Lung (tissue), 12 donors: ENCODE data around the gene NIPAL3. TPM values are rescaled to one million over a fixed set of nuclear protein-coding genes. Genes with fewer than 3 reads are reported as not detected.

Experiments used
- ATAC-seq: fragments of 200-7000 bp; cut with Tn5 transposase; one replicate; pipeline ENCODE4 v1.9.1; 2020; ENCODE audit warnings: moderate number of reproducible peaks; ENCODE audit not compliant: insufficient read depth, low FRiP score
- DNase-seq, 3 donors: peaks; one replicate each; pipeline ENCODE4 v3.0.0-alpha.2; 2013 to 2017
- H3K27ac ChIP-seq, 2 donors: one replicate each; pipeline ENCODE4 v1.5.1; 2013; ENCODE audit warnings: mild to moderate bottlenecking in 2 of 2, moderate library complexity in 2 of 2, control low read depth in 1 of 2, inconsistent platforms in 1 of 2, low read depth in 1 of 2, low read length in 1 of 2
- H3K27me3 ChIP-seq, 3 donors: one replicate each; pipeline ENCODE4 v1.5.1; 2013; ENCODE audit warnings: low read length in 2 of 3; ENCODE audit not compliant: control insufficient read depth in 3 of 3, insufficient read depth in 3 of 3
- H3K36me3 ChIP-seq, 4 donors: one replicate each; pipeline ENCODE4 v1.5.1; 2013; ENCODE audit warnings: low read length in 4 of 4, mild to moderate bottlenecking in 1 of 4, moderate library complexity in 1 of 4; ENCODE audit not compliant: control insufficient read depth in 4 of 4, insufficient read depth in 4 of 4
- H3K4me1 ChIP-seq, 5 donors: one replicate each; pipeline ENCODE4 v1.5.1; 2013; ENCODE audit warnings: low read length in 5 of 5, mild to moderate bottlenecking in 2 of 5, moderate library complexity in 1 of 5; ENCODE audit not compliant: control insufficient read depth in 5 of 5, insufficient read depth in 5 of 5
- H3K4me3 ChIP-seq: one replicate; pipeline ENCODE4 v1.5.1; 2013; ENCODE audit warnings: mild to moderate bottlenecking, control low read depth, moderate library complexity
- H3K9ac ChIP-seq, 2 donors: one replicate each; pipeline ENCODE4 v1.5.1; 2013; ENCODE audit warnings: low read length in 2 of 2, control low read depth in 1 of 2; ENCODE audit not compliant: insufficient read depth in 1 of 2
- H3K9me3 ChIP-seq, 4 donors: one replicate each; pipeline ENCODE4 v1.5.1; 2013; ENCODE audit warnings: low read length in 3 of 4, mild to moderate bottlenecking in 1 of 4, moderate library complexity in 1 of 4; ENCODE audit not compliant: control insufficient read depth in 4 of 4, insufficient read depth in 3 of 4
- WGBS, 2 donors: extraction: QIAGEN DNeasy Blood & Tissue Kit; methylation state at CpG; one replicate each; pipeline ENCODE4 v1.1.7; 2013; 5-methylcytosine and 5-hydroxymethylcytosine counted together
- polyA plus RNA-seq, 2 donors: library from polyadenylated mRNA; stranded (reverse); fragments of 200-250 nt; gene quantifications; one replicate each; pipeline ENCODE4 v1.2.1, GENCODE V29; 2013
- total RNA-seq, 2 donors: library from RNA; depleted of rRNA in 1 of 2; stranded (reverse); fragments of >200 nt in 1 of 2; gene quantifications; one replicate each; pipeline ENCODE4 v1.2.1, GENCODE V29; 2014 to 2021
- TF ChIP-seq, protein P1 (sequence below): IDR thresholded peaks from 2 replicates; pipeline ENCODE4 v1.5.1; 2012; ENCODE audit warnings: mild to moderate bottlenecking; ENCODE audit errors: control extremely low read depth, extremely low read depth
- donor health status: control.
- donor health status: control.
- donor health status: Bipolar disorder and iron deficiency.
- donor health status: healthy.
- donor health status: DM: yes; HTN: yes; CAD: no.

Gene NIPAL3
- total and polyA plus RNA-seq, 4 donors, result 11.9 to 31.8 (median 19.8) TPM

DNA sequence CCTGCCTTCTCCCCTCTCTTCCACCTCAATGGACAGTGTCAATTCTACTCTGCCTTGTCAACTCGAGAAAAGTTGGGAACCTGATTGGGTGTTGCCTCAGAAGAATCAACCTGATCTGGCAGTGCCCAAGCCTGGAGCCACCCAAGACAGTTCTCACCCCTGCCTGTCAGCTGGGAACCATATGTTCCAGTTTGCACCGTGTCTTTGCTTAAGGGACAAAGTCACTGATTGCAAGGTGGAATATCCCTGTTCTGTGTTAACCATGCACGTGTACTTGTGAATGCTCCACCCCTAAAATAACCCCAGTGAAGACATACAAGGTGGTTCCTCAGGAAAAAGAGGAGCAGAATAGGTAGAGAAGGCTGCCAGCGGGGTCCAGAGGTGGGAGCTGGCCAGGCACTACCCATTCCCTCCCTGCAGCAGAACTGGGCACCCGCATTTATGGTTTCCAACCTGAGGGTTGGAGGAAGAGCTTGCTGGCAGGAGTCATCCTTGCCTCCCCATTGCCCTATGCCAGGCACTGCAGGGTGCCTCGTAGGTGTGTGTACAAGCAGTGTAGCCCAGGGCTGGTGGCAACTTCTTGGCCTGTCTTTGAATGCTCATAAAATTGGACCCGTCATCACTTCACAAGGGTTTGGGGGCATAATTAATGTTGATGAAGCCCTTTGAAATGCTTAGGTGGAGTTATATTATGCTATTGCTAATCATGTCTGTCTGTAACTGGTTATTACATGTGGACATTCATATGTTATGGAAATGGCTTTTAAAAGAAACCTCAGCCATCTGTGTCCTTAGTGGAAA lies 11.3 kb downstream of the NIPAL3 start:
- Histone ChIP-seq H3K36me3 (peaks cover 0 to 9% (median 1%) of the 10 kb centered on the region in 4 donors), H3K9ac (no peak overlapping the region), H3K4me3 (no peak overlapping the region), H3K27me3 (no peaks in the 10 kb centered on the region), H3K27ac (no peak overlapping the region), H3K9me3 (no peaks in the 10 kb centered on the region), H3K4me1 (peaks cover 0 to 4% (median 0%) of the 10 kb centered on the region in 5 donors)
- WGBS, 2 donors, result 94 to 96% methylated on average over 7 of the region's 7 CpGs
- no peak for ATAC-seq
- TF ChIP-seq, protein P1, sequence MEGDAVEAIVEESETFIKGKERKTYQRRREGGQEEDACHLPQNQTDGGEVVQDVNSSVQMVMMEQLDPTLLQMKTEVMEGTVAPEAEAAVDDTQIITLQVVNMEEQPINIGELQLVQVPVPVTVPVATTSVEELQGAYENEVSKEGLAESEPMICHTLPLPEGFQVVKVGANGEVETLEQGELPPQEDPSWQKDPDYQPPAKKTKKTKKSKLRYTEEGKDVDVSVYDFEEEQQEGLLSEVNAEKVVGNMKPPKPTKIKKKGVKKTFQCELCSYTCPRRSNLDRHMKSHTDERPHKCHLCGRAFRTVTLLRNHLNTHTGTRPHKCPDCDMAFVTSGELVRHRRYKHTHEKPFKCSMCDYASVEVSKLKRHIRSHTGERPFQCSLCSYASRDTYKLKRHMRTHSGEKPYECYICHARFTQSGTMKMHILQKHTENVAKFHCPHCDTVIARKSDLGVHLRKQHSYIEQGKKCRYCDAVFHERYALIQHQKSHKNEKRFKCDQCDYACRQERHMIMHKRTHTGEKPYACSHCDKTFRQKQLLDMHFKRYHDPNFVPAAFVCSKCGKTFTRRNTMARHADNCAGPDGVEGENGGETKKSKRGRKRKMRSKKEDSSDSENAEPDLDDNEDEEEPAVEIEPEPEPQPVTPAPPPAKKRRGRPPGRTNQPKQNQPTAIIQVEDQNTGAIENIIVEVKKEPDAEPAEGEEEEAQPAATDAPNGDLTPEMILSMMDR, result no peak
- no peak for DNase-seq

- H3K4me1 ChIP-seq, result peaks cover 0 to 4% (median 0%) of the 10 kb centered on the region in 5 donors
- no peak overlapping the region for H3K4me3 ChIP-seq
- DNase-seq, result no peak
- TF ChIP-seq, protein P1, result no peak
- ATAC-seq, result no peak
- no peak overlapping the region for H3K27ac ChIP-seq
- H3K9ac ChIP-seq, result no peak overlapping the region
- no peaks in the 10 kb centered on the region for H3K9me3 ChIP-seq
- 96 to 100% methylated on average over 1 of the region's 1 CpG for WGBS, 2 donors
- H3K36me3 ChIP-seq, result peaks cover 0 to 6% (median 1%) of the 10 kb centered on the region in 4 donors
- no peaks in the 10 kb centered on the region for H3K27me3 ChIP-seq
These were observed 11.9 kb downstream of the NIPAL3 start for GRCh38 chr1:24427545-24427862.

GRCh38 chr1:24435782-24436365 lies 20.3 kb downstream of the NIPAL3 start:
- Histone ChIP-seq H3K4me1 (peaks cover 0 to 10% (median 0%) of the 10 kb centered on the region in 5 donors), H3K36me3 (peaks cover 0 to 4% (median 0%) of the 10 kb centered on the region in 4 donors), H3K4me3 (no peak overlapping the region), H3K27ac (no peak overlapping the region), H3K9ac (no peak overlapping the region), H3K27me3 (no peaks in the 10 kb centered on the region), H3K9me3 (no peaks in the 10 kb centered on the region)
- ATAC-seq (no peak), DNase-seq (no peak)
- TF ChIP-seq, protein P1, result no peak
- WGBS, 2 donors, result 91% methylated on average over 7 to 8 of the region's 8 CpGs
